HUES48 (cell line): Measurements from ENCODE around the gene NCOA1.
"Not testable (repeated sequence)": the region's sequence is repeated elsewhere in the genome, so short reads cannot be mapped to it uniquely, and the experiment has no call there.

Experiments
- H3K27ac ChIP-seq: one replicate; pipeline ENCODE4 v1.7.0; 2013; ENCODE audit warnings: low read depth, low read length, inconsistent platforms
- H3K27me3 ChIP-seq: 2 replicates; pipeline ENCODE4 v1.6.1; 2013; ENCODE audit warnings: mild to moderate bottlenecking, low read length; ENCODE audit not compliant: control insufficient read depth, insufficient read depth
- H3K36me3 ChIP-seq: 2 replicates; pipeline ENCODE4 v1.6.1; 2013; ENCODE audit warnings: low read length; ENCODE audit not compliant: control insufficient read depth, insufficient read depth
- H3K4me1 ChIP-seq: 2 replicates; pipeline ENCODE4 v1.6.1; 2013; ENCODE audit warnings: mild to moderate bottlenecking, low read length; ENCODE audit not compliant: control insufficient read depth, insufficient read depth
- H3K4me3 ChIP-seq: 2 replicates; pipeline ENCODE4 v1.5.1; 2013; ENCODE audit warnings: mild to moderate bottlenecking, low read depth, low read length
- H3K9ac ChIP-seq: 2 replicates; pipeline ENCODE4 v1.6.1; 2013; ENCODE audit warnings: mild to moderate bottlenecking, low read depth, low read length, moderate library complexity
- H3K9me3 ChIP-seq: 2 replicates; pipeline ENCODE4 v1.6.1; 2013; ENCODE audit warnings: low read length; ENCODE audit not compliant: control insufficient read depth, insufficient read depth

The NCOA1 gene

DNA sequence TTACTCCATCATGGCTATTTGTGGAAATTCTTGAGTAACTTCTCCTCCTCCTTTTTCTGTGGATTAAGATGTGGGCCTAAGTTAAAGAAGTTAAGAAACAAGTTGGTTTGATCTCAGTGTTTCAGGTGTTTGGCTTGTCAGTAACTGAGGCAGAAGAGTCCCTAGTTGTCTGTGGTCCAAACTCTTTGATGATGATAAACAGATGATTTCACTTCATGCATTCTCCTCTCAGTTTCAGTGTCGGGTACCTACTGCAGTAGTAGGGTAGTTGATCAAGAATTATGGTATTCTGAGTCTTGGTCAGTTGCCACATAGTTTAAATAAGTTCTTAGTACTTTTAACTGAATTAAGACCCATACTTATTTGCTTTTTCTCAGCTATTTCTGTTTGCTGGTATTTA, 85.6 kb downstream of the NCOA1 start:
- Histone ChIP-seq H3K9me3 (no peaks in the 10 kb centered on the region), H3K27ac (no peak overlapping the region), H3K4me3 (no peak overlapping the region), H3K36me3 (no peaks in the 10 kb centered on the region), H3K4me1 (peaks cover 24% of the 10 kb centered on the region), H3K27me3 (no peaks in the 10 kb centered on the region), H3K9ac (no peak overlapping the region)

DNA sequence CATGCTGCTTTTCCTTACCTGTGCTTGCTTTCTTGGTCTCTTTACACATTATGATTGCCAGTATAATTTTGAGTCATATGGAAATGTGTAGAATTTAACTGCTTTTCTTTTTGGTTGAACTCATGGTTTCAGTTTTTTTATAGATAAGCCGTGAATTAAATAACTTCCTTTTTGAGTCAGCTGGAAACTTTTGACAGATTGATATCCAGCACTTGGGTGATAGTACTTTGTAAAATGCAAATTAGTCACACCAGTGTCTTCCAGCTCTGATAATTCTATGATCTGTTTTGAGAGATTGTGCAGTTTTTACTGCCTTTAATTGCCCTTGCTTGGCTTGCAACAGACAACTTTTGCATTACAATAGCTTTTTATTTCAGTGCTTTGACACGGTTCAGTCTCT, 86.4 kb downstream of the NCOA1 start:
- H3K9ac ChIP-seq, result no peak overlapping the region
- H3K36me3 ChIP-seq, result no peaks in the 10 kb centered on the region
- no peak overlapping the region for H3K27ac ChIP-seq
- peaks cover 24% of the 10 kb centered on the region for H3K4me1 ChIP-seq
- H3K9me3 ChIP-seq, result no peaks in the 10 kb centered on the region
- H3K4me3 ChIP-seq, result no peak overlapping the region
- no peaks in the 10 kb centered on the region for H3K27me3 ChIP-seq

GRCh38 chr2:24579053-24579803, 88.2 kb downstream of the NCOA1 start:
- H3K36me3 ChIP-seq, result no peaks in the 10 kb centered on the region
- H3K9ac ChIP-seq, result no peak overlapping the region
- H3K4me3 ChIP-seq, result no peak overlapping the region
- H3K4me1 ChIP-seq, result peaks cover 24% of the 10 kb centered on the region
- no peak overlapping the region for H3K27ac ChIP-seq
- H3K9me3 ChIP-seq, result no peaks in the 10 kb centered on the region
- no peaks in the 10 kb centered on the region for H3K27me3 ChIP-seq

DNA sequence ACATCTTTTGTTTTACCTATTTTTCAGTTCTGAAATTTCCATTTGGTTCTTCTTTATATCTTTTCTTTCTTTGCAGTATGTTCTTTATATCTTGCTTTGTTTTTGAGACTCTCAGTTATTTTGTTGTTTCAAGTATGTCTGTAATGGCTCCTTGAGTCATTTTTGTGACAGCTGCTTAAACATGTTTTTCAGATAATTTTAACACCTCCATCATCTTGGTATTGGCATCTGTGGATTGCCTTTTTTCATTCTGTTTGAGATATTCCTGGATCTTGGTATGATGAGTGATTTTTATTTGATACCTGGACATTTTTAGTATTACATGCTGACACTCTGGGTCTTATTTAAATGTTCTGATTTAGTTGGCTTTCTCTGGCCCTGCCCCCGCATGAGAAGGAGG, 89.5 kb downstream of the NCOA1 start:
- no peak overlapping the region for H3K9ac ChIP-seq
- peaks cover 24% of the 10 kb centered on the region for H3K4me1 ChIP-seq
- H3K9me3 ChIP-seq, result no peaks in the 10 kb centered on the region
- H3K27me3 ChIP-seq, result no peaks in the 10 kb centered on the region
- no peak overlapping the region for H3K4me3 ChIP-seq
- H3K36me3 ChIP-seq, result no peaks in the 10 kb centered on the region
- no peak overlapping the region for H3K27ac ChIP-seq

DNA sequence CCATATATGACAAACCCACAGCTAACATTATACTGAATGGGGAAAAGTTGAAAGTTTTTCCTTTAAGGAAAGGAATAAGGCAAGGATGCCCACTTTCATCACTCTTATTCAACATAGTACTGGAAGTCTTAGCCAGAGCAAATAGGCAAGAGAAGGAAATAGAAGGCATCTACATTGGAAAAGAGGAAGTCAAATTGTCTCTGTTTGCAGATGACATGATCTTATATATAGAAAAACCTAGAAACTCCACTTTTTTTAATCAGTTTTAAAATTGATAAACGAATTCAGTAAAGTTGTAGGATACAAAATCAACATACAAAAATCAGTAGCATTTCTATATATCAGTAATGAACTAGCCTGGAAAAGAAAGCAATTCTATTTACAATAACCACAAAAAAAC, 90.9 kb downstream of the NCOA1 start:
- not testable (repeated sequence) for H3K27me3 ChIP-seq, H3K9me3 ChIP-seq, H3K27ac ChIP-seq, H3K9ac ChIP-seq, H3K4me3 ChIP-seq, H3K36me3 ChIP-seq
- peaks cover 24% of the 10 kb centered on the region for H3K4me1 ChIP-seq

DNA sequence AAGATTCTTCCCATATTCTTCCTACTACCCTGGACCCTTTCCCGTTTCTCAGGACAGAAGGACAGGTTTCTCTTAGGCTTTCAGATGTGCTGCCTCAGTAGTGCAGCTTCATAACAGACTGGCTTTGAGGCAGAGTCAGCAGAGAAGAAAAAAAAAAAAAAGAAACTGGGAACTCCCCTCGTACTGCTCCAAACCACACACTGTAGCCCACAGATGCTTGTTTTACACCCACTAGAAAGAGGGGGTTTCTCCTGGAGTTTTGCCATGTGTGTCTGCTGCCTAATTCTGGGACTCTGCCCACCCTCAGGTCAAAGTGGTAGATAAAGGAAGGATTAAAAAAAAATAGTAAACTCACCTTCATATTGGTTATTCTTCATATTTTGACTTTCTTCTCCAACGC, 95.9 kb downstream of the NCOA1 start:
- Histone ChIP-seq H3K27ac (no peak overlapping the region), H3K4me3 (no peak overlapping the region), H3K9me3 (no peaks in the 10 kb centered on the region), H3K36me3 (no peaks in the 10 kb centered on the region), H3K4me1 (no peaks in the 10 kb centered on the region), H3K9ac (no peak overlapping the region), H3K27me3 (no peaks in the 10 kb centered on the region)

- Histone ChIP-seq H3K4me3 (no peak overlapping the region), H3K27ac (no peak overlapping the region), H3K27me3 (no peaks in the 10 kb centered on the region), H3K4me1 (peaks cover 11% of the 10 kb centered on the region), H3K9ac (no peak overlapping the region), H3K9me3 (no peaks in the 10 kb centered on the region), H3K36me3 (no peaks in the 10 kb centered on the region)
Measured at GRCh38 chr2:24588294-24588693, 97.2 kb downstream of the NCOA1 start.

GRCh38 chr2:24592441-24593100, 101.5 kb downstream of the NCOA1 start:
- Histone ChIP-seq H3K36me3 (no peaks in the 10 kb centered on the region), H3K27me3 (no peaks in the 10 kb centered on the region), H3K4me3 (no peak overlapping the region), H3K9me3 (no peaks in the 10 kb centered on the region), H3K27ac (peak overlapping the region; percentile 37), H3K9ac (no peak overlapping the region; the same call in 1 of the 2 replicates), H3K4me1 (peaks cover 17% of the 10 kb centered on the region)

DNA sequence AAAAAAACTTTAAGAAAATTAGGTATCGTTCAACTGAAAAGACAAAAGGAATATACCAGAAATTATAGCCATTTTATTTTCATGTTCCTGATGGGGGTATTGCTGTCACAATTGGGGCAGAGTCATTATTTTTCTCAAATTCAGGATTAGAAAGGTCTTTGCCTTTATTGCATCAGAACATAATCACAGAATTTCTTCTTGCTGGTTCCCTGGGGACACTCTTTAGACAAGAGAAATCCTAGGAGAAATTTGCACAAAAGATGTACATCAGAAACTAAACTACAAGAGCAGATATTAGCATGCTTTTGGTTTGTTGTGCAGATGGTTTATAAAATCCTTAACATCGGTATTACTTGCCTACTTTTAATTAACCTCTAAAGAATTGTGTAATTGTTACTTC, 103.2 kb downstream of the NCOA1 start:
- no peaks in the 10 kb centered on the region for H3K27me3 ChIP-seq
- no peaks in the 10 kb centered on the region for H3K9me3 ChIP-seq
- H3K36me3 ChIP-seq, result no peaks in the 10 kb centered on the region
- H3K27ac ChIP-seq, result no peak overlapping the region
- peaks cover 17% of the 10 kb centered on the region for H3K4me1 ChIP-seq
- H3K4me3 ChIP-seq, result no peak overlapping the region
- no peak overlapping the region for H3K9ac ChIP-seq

- Histone ChIP-seq H3K36me3 (no peaks in the 10 kb centered on the region), H3K4me3 (no peak overlapping the region), H3K4me1 (peaks cover 14% of the 10 kb centered on the region), H3K27me3 (no peaks in the 10 kb centered on the region), H3K9me3 (no peaks in the 10 kb centered on the region), H3K9ac (no peak overlapping the region), H3K27ac (no peak overlapping the region)
Measured at GRCh38 chr2:24597181-24597870, 106.3 kb downstream of the NCOA1 start.

- H3K4me3 ChIP-seq, H3K9ac ChIP-seq, H3K9me3 ChIP-seq, H3K36me3 ChIP-seq, H3K27ac ChIP-seq, H3K4me1 ChIP-seq, H3K27me3 ChIP-seq: not testable (repeated sequence)
Measured at GRCh38 chr2:24600140-24600539, 109.1 kb downstream of the NCOA1 start.
